Measurements from ENCODE around the gene SCAMP2.

The SCAMP2 gene

GRCh38 chr15:74837482-74838136 is 35.6 kb downstream of the SCAMP2 start:
- Histone ChIP-seq H3K27ac (no peak overlapping the region), H3K9me3 (ENCODE audit: severe bottlenecking) (no peaks in the 10 kb centered on the region), H3K4me3 (ENCODE audit: low read depth, low read length) (no peak overlapping the region), H3K36me3 (peaks cover 48% of the 10 kb centered on the region), H3K27me3 (ENCODE audit: insufficient read depth, low read depth, severe bottlenecking) (no peaks in the 10 kb centered on the region)
- peak; percentile 33 for TF ChIP-seq CTCF (IDR thresholded peaks at IDR 0.05; ENCODE audit: low read depth, low read length)
- DNase-seq: no peak

- peaks cover 45% of the 10 kb centered on the region for H3K36me3 ChIP-seq
- no peaks in the 10 kb centered on the region for H3K27me3 ChIP-seq (ENCODE audit: insufficient read depth, low read depth, severe bottlenecking)
Measured at GRCh38 chr15:74836846-74837245, 36.3 kb downstream of the SCAMP2 start.

GRCh38 chr15:74835312-74835823 is 37.8 kb downstream of the SCAMP2 start:
- peak; percentile 92 for DNase-seq
- Histone ChIP-seq H3K27ac (peak overlapping the region; percentile 33), H3K4me3 (ENCODE audit: low read depth, low read length) (no peak overlapping the region), H3K36me3 (peaks cover 38% of the 10 kb centered on the region), H3K27me3 (ENCODE audit: insufficient read depth, low read depth, severe bottlenecking) (no peaks in the 10 kb centered on the region), H3K9me3 (ENCODE audit: severe bottlenecking) (no peaks in the 10 kb centered on the region)
- peak; percentile 83 for TF ChIP-seq CTCF (IDR thresholded peaks at IDR 0.05; ENCODE audit: low read depth, low read length)

More at GRCh38 chr15:74836846-74837245, 36.3 kb downstream of the SCAMP2 start:
- no peak for DNase-seq
- Histone ChIP-seq H3K27ac (no peak overlapping the region), H3K9me3 (ENCODE audit: severe bottlenecking) (no peaks in the 10 kb centered on the region), H3K4me3 (ENCODE audit: low read depth, low read length) (no peak overlapping the region)
- TF ChIP-seq CTCF (IDR thresholded peaks at IDR 0.05; ENCODE audit: low read depth, low read length): no peak

- Histone ChIP-seq H3K4me3 (ENCODE audit: low read depth, low read length) (no peak overlapping the region), H3K36me3 (peaks cover 25% of the 10 kb centered on the region), H3K9me3 (ENCODE audit: severe bottlenecking) (no peaks in the 10 kb centered on the region), H3K27ac (peak overlapping the region; percentile 77), H3K27me3 (ENCODE audit: insufficient read depth, low read depth, severe bottlenecking) (no peaks in the 10 kb centered on the region)
- peak; percentile 72 for DNase-seq
- no peak for TF ChIP-seq CTCF (IDR thresholded peaks at IDR 0.05; ENCODE audit: low read depth, low read length)
Measured at GRCh38 chr15:74833376-74834107, 39.6 kb downstream of the SCAMP2 start.

- Histone ChIP-seq H3K27me3 (ENCODE audit: insufficient read depth, low read depth, severe bottlenecking) (no peaks in the 10 kb centered on the region), H3K4me3 (ENCODE audit: low read depth, low read length) (no peak overlapping the region), H3K9me3 (ENCODE audit: severe bottlenecking) (no peaks in the 10 kb centered on the region), H3K36me3 (peaks cover 18% of the 10 kb centered on the region), H3K27ac (peak overlapping the region; percentile 77)
- DNase-seq: no peak
- TF ChIP-seq CTCF (IDR thresholded peaks at IDR 0.05; ENCODE audit: low read depth, low read length): no peak
Measured at GRCh38 chr15:74832826-74833225, 40.3 kb downstream of the SCAMP2 start.
